Stimulated activated CD8-positive, alpha-beta memory T cell treated with anti-CD3 and anti-CD28 coated beads, Interleukin-2, amount 100 ng/mL, for 1 hour (primary cell): ENCODE results near the gene CCM2.

Experiments
- DNase-seq, 2 donors: peaks; one replicate each; pipeline ENCODE4 v3.0.0-alpha.2; 2020; ENCODE audit warnings: low read depth in 2 of 2

Gene CCM2

DNA sequence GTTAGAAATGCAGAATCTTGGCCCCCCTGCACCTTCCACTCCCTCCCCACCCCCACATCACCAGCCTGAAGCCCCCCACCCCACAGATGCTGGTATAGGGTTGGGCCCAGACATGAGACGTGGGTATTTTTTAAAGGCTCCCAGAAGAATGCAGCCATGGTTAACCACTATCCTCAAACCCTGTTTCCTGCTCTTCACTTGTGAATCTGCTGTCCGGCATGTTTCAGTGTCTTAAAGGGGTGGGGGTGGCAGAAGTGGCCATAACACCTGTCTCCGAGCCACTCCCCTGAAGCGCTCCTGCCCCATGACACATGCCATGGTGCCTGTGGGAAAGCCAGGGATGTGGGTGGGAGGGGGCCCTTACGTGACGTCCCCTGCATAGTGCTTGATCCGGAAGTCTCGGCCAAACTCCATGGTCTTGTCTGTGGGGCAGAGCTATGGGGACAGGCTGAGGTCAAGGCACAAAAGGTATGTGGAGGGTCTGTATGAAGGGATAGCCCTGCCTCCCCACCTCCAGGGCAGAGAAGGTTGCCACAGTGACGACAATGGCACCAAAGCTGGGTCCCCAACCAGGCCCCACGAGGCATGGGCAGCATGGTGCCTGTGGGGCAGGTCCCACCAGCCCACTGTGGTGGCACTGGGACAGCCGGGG lies 30.8 kb upstream of the CCM2 start:
- DNase-seq: no peak

DNA sequence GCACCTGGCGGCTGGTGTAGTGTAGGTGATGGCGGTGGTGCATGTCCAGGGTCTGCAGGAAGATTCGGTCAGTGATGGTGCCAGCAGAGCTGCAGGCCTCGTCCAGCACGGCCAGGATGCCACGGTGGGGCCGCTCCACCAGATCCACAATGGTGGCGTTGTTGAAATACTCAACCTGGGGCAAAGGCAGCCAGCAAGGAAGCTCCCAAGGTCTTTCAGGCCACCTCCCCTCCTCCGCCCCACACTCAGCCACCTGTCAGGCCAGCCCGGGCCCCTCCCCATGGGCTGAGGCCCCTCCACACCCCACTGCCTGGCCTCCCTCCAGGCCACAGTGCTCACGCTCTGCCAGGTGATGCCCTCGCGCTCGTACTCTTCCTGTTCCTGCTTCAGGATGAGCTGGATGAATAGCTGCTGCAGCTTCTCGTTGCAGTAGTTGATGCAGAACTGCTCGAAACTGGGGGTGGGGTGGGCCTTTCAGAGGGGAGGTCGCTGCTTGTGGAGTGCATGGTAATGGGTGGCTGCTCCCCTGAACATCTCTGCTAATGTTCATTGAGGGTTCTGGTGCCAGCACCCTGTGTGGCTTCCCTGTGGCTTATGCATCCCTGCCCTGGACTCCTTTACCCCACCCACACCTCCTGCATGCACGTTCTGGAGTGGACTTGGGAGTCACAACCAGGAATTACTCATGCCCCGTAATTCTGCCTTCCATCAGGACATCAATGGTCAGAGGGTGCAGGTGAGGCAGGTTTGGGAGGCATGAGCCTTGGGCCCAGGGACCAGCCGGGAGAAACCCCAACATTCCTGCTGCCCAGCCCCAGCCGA lies 30.1 kb upstream of the CCM2 start:
- no peak for DNase-seq

DNA sequence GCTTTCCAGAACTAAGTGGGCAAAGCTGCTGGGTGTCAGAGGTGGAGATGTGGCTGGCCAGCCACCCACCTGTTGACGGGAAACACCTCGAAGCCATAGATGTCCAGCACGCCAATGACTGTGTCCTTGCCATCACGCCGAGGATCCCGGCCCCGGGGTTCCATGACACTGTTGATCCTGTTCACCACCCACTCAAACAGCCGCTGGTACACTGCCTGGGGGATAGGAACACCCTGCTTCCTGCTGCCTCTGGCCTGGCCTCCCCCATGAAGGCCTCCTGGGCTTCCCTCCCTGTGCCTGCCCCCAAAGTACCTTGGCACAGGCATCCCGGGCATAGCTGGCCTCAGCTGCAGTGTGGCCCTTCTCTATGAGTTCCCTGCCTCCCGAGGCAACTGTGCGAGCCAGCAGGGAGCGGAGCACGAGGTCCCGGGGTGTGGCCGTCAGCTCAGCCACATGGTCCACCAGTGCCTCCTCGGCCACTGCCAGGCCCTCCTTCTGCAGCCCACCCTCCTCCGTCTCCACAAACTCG lies 29.4 kb upstream of the CCM2 start:
- DNase-seq: no peak

DNA sequence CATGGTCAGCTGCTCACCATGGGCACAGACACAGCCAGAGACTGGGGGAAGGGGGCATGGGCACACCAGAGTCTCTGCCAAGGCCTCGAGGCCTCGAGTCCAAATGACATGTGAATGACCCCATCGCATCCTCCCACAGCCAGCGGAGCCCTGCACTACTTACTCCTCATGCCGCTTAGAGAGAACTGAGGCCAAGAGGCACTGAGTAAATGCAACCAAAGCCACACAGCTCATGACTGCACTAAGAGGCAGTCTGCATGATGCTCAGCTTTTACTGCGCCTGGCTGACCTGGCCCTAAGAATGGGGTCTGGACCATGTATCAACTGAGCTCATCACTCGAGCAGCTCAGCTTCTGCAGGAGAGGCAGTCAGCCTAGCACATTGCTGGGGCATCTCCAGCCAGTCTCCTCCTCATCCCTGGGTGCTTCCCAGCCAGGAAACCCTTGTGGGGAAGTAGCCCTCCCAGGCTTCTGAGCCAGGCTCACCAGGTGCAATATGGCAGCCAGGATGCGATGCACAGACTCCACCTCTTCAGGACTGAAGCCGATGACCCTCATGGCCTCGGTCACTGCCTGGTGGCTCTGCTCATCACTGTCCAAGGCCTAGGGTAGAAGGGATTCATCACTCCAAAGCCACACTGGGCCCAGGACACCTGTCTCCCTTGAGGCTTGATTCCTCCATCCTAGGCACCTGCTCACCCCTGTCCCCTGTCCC lies 28.7 kb upstream of the CCM2 start:
- DNase-seq: no peak

DNA sequence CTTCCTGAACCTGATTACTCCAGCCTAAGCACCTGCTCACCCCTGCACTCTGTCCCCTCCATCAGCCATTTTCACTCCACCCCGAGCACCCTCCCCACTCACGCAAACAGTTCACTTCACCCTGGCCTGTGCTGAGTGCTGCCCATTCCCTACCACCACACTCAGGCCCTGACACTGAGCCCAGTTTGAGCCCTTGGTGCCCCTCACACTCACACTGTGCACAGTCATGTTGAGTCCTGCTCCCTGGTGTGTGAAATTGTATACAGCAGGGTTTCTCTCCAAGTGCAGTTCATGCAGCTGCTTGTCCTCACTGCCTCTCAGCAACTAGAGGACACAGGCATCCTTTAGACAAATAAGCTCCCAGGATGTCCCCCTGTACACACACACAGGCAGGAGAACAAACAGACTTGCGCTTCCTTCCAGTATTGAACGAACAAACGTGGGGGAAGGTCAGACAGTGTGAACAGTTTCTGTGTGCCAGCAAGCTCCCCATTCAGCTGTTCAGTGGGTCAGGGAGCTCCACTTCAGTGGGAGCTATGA lies 28.0 kb upstream of the CCM2 start:
- DNase-seq: no peak

DNA sequence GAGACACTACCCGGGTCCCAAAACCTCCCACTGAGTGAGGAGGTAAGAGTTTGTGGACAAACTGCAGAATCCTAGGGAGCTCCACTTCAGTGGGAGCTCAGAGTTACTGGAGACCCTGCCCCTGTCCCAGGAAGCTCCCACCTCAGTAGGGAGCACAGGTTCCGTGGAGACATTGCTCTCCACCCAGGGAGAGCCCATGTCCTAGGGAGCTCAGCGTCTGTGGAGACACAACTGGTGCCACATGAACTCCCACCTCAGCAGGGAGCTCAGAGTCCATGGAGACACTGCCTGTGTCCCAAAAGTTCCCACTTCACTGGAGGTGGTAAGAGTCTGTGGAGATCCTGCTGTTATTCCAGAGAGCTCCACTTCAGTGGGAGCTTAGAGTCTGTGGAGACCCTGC lies 27.4 kb upstream of the CCM2 start:
- DNase-seq: no peak

DNA sequence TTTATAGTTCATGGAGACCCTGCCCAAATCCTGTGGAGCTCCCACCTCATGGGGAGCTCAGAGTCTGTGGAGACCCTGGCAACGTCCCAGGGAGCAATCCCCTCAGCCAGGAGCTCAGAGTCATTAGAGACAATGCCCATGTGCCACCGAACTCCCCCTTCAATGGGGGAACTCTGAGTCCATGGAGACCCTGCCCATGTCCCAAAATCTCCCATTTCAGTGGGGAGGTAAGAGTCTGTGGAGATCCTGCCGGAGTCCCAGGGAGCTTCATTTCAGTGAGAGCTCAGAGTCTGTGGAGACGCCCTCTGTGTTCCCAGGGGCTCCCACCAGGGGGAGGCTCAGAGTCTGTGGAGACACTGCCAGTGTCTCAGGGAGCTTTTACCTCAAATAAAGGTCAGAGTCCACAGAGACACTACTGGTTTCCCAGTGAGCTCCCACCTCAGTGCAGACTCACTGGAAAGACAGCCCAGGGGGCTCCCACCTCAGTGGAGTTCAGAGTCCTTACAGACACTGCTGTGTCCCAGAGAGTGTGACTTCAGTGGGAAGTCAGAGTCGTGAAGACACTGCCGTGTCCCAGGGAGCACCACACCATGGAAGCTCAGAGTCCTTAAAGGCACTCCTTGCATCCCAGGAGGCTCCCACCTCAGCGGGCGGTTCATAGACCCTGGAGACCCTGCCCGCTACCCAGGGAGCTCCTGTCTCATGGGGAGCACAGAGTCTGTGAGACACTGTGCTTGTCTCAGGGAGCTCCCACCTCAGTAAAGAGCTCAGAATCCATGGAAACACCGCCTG lies 26.2 kb upstream of the CCM2 start:
- peak in 1 of 2 donors; percentile 41 for DNase-seq

DNA sequence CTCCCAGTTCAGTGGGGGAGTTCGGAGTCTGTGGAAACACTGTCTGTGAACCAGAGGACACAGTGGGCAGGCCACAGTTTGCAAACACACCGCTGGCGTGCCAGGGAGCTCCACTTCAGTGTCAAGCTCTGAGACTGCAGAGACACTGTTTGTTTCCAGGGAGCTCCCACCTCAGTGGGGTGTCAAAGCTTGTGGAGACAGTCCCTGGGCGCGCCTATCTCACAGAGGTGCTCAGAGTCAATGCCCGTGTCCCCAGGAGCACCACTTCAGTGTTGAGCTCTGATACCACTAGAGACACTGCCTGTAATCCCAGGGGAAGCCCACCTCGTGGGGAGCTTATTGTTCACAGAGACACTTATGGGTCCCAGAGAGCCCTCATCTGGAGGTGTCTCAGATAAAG lies 25.5 kb upstream of the CCM2 start:
- DNase-seq: no peak

DNA sequence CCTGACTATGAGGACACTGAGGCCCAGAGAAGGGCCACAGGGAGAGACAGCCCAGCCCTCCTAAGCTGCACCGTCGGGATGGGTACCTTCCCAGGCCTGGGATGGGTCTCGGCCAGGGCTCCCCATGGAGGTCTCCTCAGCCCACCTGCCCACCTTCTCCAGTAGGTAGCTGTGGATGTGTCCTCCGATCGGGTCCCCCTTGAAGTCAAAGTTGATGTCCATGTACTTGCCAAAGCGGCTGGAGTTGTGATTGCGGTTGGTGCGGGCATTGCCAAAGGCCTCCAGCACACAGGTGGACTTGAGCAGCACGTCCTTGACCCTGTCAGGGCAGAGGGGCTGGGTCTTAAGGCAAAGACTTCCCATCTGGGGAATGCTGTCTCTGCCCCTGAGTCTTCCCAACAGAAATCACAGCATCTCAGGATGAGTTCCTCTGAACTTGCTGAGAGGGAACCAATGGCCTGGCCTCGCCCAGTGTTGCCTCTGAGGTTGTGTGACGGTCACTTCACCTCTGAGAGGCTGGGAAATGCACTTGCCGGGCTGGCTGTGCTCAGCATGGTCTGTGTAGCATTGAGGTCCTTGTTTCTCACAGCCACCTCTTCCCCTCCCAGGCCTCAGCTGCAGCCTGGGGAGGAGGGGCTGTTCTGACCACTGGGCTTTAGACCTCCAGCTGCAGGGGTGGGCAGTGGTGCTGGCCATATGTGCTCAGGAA lies 24.5 kb upstream of the CCM2 start:
- no peak for DNase-seq

DNA sequence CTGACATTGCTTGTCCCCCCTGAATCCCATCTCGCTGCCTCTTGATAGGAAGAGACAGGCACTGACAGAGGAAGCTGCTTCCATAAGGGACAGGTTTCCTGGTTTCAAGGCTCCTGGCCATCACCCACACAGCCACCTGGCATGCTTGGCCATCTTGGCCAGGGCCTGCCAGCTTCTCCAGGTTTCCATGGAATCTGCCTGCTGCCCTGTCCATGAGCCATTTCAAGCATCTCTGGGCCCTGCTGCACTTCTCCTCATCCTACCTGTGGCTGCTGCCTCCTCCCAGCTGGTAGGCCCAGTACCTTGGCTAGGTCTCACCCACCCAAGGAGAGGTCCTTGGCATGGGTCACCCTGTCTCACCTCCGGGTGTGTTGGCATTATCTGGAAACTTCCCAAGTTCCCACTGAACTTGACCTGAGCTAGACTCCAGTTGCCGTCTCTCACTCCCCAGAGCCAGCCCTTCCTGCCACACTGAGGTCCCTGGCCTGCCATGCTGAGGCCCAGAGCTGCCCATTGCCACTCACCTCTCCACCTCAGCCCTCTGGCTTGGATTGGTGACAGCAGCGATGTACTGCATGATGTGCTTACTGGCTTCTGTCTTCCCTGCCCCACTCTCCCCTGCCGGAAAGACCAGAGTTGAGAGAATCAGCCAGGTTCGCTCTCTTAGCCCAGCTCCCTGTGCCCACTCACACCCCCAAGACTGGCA lies 23.8 kb upstream of the CCM2 start:
- no peak for DNase-seq

DNA sequence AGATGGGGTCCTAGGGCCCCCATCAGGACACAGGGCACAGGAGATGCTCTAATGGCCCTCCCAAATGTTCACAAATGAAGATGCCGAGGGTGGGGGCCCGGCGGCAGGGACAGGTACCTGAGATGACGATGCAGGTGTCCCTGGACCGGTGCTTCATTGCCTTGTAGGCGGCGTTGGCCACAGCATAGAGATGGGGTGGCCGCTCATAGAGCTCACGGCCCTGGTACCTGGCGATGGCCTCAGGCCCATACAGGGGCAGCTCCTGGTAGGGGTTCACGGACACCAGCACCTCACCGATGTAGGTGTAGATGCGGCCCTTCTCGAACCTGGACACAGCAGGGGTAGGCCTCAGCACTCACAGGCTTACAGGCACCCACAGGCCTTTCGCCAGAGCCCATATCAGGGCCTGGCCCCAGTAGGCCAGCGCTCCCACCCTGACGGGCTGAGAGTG lies 23.2 kb upstream of the CCM2 start:
- DNase-seq: no peak

DNA sequence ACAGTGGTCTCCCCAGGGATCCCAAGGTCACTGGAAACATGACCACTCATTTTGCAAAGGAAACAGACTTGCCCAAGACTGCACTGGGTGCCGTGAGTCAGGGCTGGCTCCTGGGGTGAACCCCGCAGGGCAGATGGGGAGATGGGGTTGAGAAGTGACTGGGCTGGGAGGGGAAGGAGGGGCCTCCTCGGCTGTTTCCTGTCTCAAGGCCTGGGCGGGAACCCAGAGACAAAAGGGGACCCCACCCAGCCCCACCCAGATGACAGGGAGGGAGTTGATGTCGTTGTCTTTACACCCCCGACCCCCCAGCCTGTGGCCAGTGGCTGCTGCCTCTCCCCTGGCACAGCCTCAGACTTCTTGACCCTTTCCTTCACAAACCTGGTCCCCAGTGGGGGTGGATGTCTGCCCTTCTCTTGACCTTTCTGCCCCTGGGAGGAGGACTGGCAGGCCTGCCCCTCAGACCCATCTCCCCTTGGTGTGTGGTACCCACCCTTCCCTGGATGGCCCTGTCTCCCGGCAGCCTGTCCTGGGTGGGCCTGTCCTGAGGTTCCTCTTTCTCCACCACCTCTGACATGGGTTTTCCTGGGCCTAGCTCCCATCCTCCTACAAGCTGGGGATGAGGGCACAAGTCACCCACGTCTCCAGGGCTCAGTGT lies 22.6 kb upstream of the CCM2 start:
- peak; percentile 41 to 64 for DNase-seq

DNA sequence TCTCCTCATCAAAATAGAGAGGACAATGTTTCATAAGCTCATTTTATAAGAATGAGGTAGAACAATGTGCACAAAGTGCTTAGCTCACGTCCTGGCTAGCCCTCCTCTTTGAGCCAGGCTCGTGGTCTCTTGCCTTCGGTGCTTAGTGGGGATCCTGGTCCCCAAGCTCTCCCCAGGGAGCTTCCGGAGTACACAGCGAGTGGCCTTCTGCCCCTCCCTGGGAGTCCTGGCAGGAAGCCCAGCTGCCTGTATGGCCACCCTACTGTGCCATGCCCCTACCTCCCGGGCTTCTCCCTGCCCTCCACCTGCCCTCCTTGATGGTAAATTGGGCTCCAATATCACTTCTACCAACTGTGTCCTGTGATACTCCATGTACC lies 22.1 kb upstream of the CCM2 start:
- DNase-seq: no peak

DNA sequence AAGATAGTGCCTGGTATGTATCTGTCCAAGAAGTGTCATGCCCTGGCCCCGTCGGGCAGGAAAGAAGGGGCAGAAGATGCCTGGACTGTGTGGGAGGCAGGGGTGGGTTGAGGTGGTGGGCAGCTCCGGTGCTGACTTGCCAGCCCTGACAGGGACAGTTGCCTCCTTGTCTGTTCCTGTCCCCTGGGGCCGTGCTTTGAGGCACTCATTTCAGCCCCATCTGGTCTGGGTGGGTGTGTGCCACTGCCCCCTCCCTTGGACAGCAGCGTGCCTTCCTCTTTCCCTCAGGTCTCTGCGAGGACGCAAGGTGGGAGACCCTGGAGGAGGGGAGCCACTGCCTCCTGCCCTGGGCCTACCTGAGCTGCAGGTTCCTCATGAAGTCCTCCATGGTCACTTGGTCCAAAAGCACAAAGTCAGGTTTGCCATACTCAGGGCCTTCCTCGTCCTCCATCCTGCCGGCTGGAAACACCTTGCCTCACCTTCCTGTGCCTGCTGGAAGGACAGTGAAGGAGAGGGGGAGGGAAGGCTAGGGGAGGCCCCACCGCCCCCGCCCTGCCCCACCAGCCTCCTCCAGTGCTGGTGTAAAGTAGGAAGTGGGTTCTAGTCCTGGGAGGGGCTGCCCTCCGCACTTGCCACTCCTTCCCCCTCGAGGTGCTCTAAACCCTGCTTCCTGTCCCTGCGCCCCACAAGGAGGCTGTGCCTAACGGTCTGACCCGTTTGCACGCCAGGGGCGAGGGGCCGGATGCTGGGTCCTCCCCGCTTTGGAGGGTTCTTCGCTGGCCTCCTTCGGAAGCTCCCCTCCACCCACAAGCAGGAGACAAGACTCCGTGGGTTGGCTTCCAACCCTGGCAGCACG lies 21.3 kb upstream of the CCM2 start, which contains the start of gene MYO1G:
Gene MYO1G (minus strand): TSS at position 505 of the 856 bp plus-strand sequence. CDS start 54 bp downstream, at position 451.
- peak; percentile 68 to 70 for DNase-seq

DNA sequence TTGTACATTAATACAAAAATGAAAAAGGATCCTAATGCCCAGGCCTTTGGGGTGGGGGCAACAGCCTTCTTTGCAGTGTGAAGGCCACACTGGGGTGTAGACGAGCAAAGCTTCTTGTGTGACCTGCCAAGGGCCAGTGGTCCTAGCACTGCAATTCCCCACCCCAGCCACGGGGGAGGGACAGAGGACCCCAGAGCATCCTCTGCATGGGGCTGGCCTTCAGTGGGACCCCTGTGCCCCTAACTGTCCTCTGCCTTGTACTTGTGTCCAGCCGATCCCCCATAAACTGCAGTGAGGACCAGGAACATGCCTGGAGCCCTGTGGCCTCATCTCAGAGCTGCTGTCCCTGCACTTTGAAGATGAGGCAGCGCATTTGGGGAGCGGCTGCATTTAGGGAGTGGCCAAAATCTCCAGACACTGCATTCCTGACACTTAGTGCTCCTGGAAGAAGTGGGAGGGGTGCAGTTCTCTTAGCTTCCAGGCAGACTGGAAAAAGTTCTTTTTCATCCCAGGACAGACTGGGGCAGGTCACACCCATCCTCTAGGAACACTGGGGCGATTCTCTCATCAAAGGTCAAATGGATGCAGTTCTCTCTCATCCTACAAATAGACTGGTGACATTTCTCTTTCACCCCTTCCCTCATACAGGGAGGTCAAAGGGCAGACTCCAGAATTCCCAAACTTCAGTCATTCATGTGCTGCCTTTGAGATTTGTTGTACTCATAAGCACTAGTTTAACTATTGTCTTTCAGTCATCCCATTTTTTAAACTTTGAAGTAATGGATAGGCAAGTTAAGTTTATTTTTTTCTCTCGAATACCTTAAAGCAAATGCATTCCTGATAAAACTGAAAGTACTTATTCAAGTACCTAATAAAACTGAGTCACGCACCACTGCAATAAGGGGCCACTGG lies 20.3 kb upstream of the CCM2 start:
- no peak for DNase-seq

DNA sequence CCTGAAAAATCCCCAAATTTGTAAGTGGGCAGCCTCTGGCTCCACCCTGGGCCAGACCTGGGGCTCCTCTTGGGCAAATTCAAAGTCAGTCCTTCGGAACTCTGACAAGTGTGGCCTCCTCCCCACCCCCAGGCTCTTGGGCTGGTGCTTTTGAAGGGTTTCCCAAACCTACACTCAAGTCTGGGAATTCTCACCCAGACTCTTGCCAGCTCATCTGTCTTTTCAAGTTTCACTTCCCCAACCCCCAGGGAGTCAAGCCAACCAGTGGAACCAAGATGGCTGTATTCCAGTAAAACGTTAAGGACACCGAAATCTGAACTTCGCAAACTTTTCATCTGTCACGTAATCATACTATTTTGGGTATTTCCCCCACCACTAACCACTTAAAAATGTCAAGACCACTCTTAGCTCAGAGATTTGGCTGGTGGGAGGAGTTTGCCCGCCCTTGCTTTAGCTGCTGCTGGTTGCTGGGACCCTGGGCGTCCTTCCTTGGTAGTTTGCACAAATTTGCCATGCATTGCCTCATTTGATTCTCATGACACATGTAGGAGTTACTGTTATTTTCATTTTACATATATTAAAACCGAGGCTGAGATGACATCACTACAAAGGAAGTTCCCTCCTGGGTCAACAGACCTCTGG lies 19.5 kb upstream of the CCM2 start:
- no peak for DNase-seq
